H1 (cell line): ENCODE data around the gene WDR53. TPM values are rescaled to one million over a fixed set of nuclear protein-coding genes. Genes with fewer than 3 reads are reported as not detected.

ENCODE experiments used
- polyA plus RNA-seq, 7 experiments: library from polyadenylated mRNA; depleted of rRNA in 3 of 7; stranded (reverse) in 5 of 7; unstranded in 2 of 7; fragments of >200 nt in 5 of 7; fragments of 200-250 nt in 2 of 7; gene quantifications; 1 replicate in 5 of 7; 2 replicates in 1 of 7; 4 replicates in 1 of 7; pipeline versions ENCODE4 v1.2.1 to v1.2.3, GENCODE V29; 2011 to 2013; ENCODE audit warnings: missing spikeins in 2 of 7, mixed read lengths in 2 of 7
- total RNA-seq: library from RNA; stranded (reverse); fragmentation: NEBNext Ultra II Directional; extraction: Animal tissue kit (Norgen Biotek cat#: 25700); gene quantifications from 2 replicates; pipeline ENCODE4 v1.2.1, GENCODE V29; 2021
- TF ChIP-seq, protein P1 (sequence below): fragments of 300-600 bp; sonication (generic); IDR thresholded peaks from 2 replicates; pipeline ENCODE4 v1.7.1; 2012; ENCODE audit warnings: low read length, moderate library complexity, mild to moderate bottlenecking, inconsistent platforms; ENCODE audit not compliant: insufficient replicate concordance

The WDR53 gene
- total and polyA plus RNA-seq, 2 of the 8 experiments (the other 6 are each of a cell fraction or from before 2014, with no cell fraction given), result 7.4 to 18.8 TPM

DNA sequence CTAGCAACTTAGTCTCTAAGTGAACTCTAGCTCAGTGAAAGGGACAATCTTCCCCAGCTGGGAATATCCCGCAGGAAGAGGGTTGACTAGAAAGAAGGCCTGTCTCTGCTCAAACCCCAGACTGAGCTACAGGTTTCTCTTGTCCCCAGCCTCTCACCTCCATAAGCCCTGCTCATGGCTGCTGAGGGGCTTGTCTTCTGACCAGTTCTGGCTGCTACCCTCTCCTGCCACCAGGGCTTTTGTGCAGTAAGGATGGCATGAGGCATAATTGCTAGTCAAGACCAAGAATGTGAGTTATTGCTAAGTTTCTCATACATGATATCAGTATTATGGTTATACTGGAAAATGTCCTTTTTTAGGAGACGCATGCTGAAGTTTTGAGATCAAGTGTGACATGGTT, 21.3 kb downstream of the WDR53 start (continued):
- TF ChIP-seq, protein P1, sequence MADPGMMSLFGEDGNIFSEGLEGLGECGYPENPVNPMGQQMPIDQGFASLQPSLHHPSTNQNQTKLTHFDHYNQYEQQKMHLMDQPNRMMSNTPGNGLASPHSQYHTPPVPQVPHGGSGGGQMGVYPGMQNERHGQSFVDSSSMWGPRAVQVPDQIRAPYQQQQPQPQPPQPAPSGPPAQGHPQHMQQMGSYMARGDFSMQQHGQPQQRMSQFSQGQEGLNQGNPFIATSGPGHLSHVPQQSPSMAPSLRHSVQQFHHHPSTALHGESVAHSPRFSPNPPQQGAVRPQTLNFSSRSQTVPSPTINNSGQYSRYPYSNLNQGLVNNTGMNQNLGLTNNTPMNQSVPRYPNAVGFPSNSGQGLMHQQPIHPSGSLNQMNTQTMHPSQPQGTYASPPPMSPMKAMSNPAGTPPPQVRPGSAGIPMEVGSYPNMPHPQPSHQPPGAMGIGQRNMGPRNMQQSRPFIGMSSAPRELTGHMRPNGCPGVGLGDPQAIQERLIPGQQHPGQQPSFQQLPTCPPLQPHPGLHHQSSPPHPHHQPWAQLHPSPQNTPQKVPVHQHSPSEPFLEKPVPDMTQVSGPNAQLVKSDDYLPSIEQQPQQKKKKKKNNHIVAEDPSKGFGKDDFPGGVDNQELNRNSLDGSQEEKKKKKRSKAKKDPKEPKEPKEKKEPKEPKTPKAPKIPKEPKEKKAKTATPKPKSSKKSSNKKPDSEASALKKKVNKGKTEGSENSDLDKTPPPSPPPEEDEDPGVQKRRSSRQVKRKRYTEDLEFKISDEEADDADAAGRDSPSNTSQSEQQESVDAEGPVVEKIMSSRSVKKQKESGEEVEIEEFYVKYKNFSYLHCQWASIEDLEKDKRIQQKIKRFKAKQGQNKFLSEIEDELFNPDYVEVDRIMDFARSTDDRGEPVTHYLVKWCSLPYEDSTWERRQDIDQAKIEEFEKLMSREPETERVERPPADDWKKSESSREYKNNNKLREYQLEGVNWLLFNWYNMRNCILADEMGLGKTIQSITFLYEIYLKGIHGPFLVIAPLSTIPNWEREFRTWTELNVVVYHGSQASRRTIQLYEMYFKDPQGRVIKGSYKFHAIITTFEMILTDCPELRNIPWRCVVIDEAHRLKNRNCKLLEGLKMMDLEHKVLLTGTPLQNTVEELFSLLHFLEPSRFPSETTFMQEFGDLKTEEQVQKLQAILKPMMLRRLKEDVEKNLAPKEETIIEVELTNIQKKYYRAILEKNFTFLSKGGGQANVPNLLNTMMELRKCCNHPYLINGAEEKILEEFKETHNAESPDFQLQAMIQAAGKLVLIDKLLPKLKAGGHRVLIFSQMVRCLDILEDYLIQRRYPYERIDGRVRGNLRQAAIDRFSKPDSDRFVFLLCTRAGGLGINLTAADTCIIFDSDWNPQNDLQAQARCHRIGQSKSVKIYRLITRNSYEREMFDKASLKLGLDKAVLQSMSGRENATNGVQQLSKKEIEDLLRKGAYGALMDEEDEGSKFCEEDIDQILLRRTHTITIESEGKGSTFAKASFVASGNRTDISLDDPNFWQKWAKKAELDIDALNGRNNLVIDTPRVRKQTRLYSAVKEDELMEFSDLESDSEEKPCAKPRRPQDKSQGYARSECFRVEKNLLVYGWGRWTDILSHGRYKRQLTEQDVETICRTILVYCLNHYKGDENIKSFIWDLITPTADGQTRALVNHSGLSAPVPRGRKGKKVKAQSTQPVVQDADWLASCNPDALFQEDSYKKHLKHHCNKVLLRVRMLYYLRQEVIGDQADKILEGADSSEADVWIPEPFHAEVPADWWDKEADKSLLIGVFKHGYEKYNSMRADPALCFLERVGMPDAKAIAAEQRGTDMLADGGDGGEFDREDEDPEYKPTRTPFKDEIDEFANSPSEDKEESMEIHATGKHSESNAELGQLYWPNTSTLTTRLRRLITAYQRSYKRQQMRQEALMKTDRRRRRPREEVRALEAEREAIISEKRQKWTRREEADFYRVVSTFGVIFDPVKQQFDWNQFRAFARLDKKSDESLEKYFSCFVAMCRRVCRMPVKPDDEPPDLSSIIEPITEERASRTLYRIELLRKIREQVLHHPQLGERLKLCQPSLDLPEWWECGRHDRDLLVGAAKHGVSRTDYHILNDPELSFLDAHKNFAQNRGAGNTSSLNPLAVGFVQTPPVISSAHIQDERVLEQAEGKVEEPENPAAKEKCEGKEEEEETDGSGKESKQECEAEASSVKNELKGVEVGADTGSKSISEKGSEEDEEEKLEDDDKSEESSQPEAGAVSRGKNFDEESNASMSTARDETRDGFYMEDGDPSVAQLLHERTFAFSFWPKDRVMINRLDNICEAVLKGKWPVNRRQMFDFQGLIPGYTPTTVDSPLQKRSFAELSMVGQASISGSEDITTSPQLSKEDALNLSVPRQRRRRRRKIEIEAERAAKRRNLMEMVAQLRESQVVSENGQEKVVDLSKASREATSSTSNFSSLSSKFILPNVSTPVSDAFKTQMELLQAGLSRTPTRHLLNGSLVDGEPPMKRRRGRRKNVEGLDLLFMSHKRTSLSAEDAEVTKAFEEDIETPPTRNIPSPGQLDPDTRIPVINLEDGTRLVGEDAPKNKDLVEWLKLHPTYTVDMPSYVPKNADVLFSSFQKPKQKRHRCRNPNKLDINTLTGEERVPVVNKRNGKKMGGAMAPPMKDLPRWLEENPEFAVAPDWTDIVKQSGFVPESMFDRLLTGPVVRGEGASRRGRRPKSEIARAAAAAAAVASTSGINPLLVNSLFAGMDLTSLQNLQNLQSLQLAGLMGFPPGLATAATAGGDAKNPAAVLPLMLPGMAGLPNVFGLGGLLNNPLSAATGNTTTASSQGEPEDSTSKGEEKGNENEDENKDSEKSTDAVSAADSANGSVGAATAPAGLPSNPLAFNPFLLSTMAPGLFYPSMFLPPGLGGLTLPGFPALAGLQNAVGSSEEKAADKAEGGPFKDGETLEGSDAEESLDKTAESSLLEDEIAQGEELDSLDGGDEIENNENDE, result no peak
